Peyer's patch (tissue), 4 donors: ENCODE measurements around the gene N4BP3. TPM values are rescaled to one million over a fixed set of nuclear protein-coding genes. Genes with fewer than 3 reads are reported as not detected.

Experiments used
- DNase-seq, 3 donors: peaks; one replicate each; pipeline ENCODE4 v3.0.0-alpha.2; 2017 to 2019
- H3K27ac ChIP-seq, 4 donors: fragments of 200-600 bp; sonication (generic); one replicate each; pipeline ENCODE4 v1.5.1; 2016 to 2019
- H3K27me3 ChIP-seq, 2 donors: fragments of 200-600 bp; sonication (generic); one replicate each; pipeline ENCODE4 v1.5.1; 2019
- H3K36me3 ChIP-seq, 3 donors: fragments of 200-600 bp; sonication (generic); one replicate each; pipeline ENCODE4 v1.5.1; 2016 to 2019
- H3K4me1 ChIP-seq, 4 donors: fragments of 200-600 bp; sonication (generic); one replicate each; pipeline ENCODE4 v1.5.1; 2016 to 2019
- H3K4me3 ChIP-seq, 4 donors: fragments of 200-600 bp; sonication (generic); 1 replicate in 3 of 4; 2 replicates in 1 of 4; pipeline ENCODE4 v1.5.1; 2016 to 2019; ENCODE audit warnings: mild to moderate bottlenecking in 1 of 4
- H3K9me3 ChIP-seq, 4 donors: fragments of 200-600 bp; sonication (generic); one replicate each; pipeline ENCODE4 v1.5.1; 2016 to 2019; ENCODE audit warnings: mild to moderate bottlenecking in 1 of 4
- CTCF ChIP-seq, 6 experiments: fragments of 450-650 bp in 4 of 6; fragments of 200-600 bp in 2 of 6; sonication (generic) in 1 of 6; IDR thresholded peaks; one replicate each; pipeline ENCODE4 v1.5.1; 2017 to 2019; ENCODE audit warnings: antibody characterized with exemption in 6 of 6, mild to moderate bottlenecking in 3 of 6, moderate library complexity in 1 of 6
- POLR2A ChIP-seq, 2 donors: fragments of 450-650 bp; IDR thresholded peaks; one replicate each; pipeline ENCODE4 v1.5.1; 2017; ENCODE audit warnings: antibody characterized with exemption in 2 of 2, mild to moderate bottlenecking in 2 of 2, moderate library complexity in 2 of 2
- total RNA-seq, 4 donors: library from RNA; depleted of rRNA; stranded (reverse); fragments of >200 nt; gene quantifications; one replicate each; pipeline ENCODE4 v1.1.0, GENCODE V29; 2016

The N4BP3 gene
- total RNA-seq, 4 donors from 2014 or later, result 0.53 to 2.5 (median 1.1) TPM

- H3K9me3 ChIP-seq, result no peaks in the 10 kb centered on the region
- TF ChIP-seq POLR2A (IDR thresholded peaks at IDR 0.05) (no peak), CTCF (IDR thresholded peaks at IDR 0.05) (no peak)
- H3K27me3 ChIP-seq, result no peaks in the 10 kb centered on the region
- H3K4me3 ChIP-seq, result no peak overlapping the region
- no peak overlapping the region for H3K27ac ChIP-seq
- no peak for DNase-seq
- H3K36me3 ChIP-seq, result peaks cover 0 to 76% (median 0%) of the 10 kb centered on the region in 3 donors
- no peaks in the 10 kb centered on the region for H3K4me1 ChIP-seq
Observed at GRCh38 chr5:178142642-178143041, 29.3 kb downstream of the N4BP3 start.

- no peak overlapping the region for H3K4me3 ChIP-seq
- H3K4me1 ChIP-seq, result no peaks in the 10 kb centered on the region
- no peak overlapping the region for H3K27ac ChIP-seq
- no peak for DNase-seq
- H3K36me3 ChIP-seq, result peaks cover 0 to 77% (median 0%) of the 10 kb centered on the region in 3 donors
- no peaks in the 10 kb centered on the region for H3K9me3 ChIP-seq
- no peaks in the 10 kb centered on the region for H3K27me3 ChIP-seq
- TF ChIP-seq CTCF (IDR thresholded peaks at IDR 0.05) (no peak), POLR2A (IDR thresholded peaks at IDR 0.05) (no peak)
Observed at GRCh38 chr5:178143246-178143645, 29.9 kb downstream of the N4BP3 start.

- no peaks in the 10 kb centered on the region for H3K9me3 ChIP-seq
- no peak overlapping the region for H3K27ac ChIP-seq
- no peak overlapping the region for H3K4me3 ChIP-seq
- no peaks in the 10 kb centered on the region for H3K4me1 ChIP-seq
- H3K27me3 ChIP-seq, result no peaks in the 10 kb centered on the region
- TF ChIP-seq POLR2A (IDR thresholded peaks at IDR 0.05), result no peak
- TF ChIP-seq CTCF (IDR thresholded peaks at IDR 0.05), result no peak
- no peak for DNase-seq
- H3K36me3 ChIP-seq, result peaks cover 0 to 84% (median 0%) of the 10 kb centered on the region in 3 donors
Observed at GRCh38 chr5:178143901-178144300, 30.6 kb downstream of the N4BP3 start.

DNA sequence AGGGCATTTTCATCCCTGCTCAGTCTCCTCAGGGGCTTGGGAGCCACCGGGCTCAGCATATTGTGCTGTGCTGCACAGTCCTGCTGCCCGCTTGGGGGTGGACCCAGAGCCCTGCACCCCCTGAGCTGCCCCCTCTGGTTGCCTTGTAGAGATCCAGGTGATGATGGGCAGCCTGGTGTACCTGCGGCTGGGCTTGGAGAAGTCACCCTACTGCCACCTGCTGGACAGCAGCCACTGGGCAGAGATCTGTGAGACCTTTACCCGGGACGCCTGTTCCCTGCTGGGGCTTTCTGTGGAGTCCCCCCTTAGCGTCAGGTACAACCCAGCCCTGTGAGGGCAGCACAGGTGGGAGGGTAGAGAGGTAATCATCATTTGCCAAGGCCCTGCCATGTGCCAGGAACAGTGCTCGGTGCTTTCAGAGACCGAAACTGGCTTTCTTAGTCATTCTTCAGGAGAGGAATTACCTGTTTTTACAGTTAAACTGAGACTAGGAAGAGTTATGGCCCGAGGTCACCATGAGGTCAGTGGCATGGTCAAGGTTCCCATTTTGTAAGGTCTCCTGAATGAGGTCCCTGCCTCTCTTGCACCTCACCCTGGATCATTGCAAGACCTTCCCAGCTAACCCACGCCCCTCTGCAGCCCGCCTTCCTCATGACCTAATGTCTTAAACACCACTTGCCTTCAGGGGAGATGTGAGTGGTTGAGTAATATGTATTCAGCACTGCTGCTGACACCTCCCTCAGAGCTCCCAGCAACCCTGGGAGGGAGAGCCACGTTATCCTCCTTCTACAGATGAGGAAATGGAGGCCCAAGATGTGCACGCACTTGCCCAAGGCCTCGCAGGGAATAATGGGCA is 32.9 kb downstream of the N4BP3 start:
- no peaks in the 10 kb centered on the region for H3K4me1 ChIP-seq
- TF ChIP-seq CTCF (IDR thresholded peaks at IDR 0.05) (peak; percentile 44 to 79 (median 66)), POLR2A (IDR thresholded peaks at IDR 0.05) (no peak)
- H3K36me3 ChIP-seq, result peaks cover 0 to 82% (median 0%) of the 10 kb centered on the region in 3 donors
- H3K9me3 ChIP-seq, result no peaks in the 10 kb centered on the region
- H3K27me3 ChIP-seq, result no peaks in the 10 kb centered on the region
- no peak overlapping the region for H3K4me3 ChIP-seq
- peak; percentile 83 to 93 (median 87) for DNase-seq
- no peak overlapping the region for H3K27ac ChIP-seq

DNA sequence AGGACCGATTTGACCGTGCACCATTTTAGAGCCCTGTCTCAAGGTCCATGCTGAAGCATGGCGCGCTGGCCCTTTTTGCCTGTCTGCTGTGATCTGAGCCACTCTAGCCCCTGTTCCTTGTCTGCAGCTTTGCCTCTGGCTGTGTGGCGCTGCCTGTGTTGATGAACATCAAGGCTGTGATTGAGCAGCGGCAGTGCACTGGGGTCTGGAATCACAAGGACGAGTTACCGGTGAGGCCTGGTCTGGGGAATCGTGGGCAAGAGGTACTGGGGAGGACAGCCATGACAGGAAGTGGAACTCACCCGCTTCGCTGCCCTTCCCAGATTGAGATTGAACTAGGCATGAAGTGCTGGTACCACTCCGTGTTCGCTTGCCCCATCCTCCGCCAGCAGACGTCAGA is 34.1 kb downstream of the N4BP3 start:
- no peak overlapping the region for H3K27ac ChIP-seq
- peaks cover 0 to 71% (median 0%) of the 10 kb centered on the region in 3 donors for H3K36me3 ChIP-seq
- no peaks in the 10 kb centered on the region for H3K27me3 ChIP-seq
- H3K4me3 ChIP-seq, result no peak overlapping the region
- H3K4me1 ChIP-seq, result peaks cover 0 to 6% (median 0%) of the 10 kb centered on the region in 4 donors
- no peak for DNase-seq
- H3K9me3 ChIP-seq, result no peaks in the 10 kb centered on the region
- no peak for TF ChIP-seq CTCF (IDR thresholded peaks at IDR 0.05)
